Measurements from ENCODE around the gene TNFRSF21. TPM values are rescaled to one million over a fixed set of nuclear protein-coding genes. Genes with fewer than 3 reads are reported as not detected.

TNFRSF21 gene
- total RNA-seq, 4 donors from 2014 or later, result 1.6 to 5.4 (median 3.1) TPM

GRCh38 chr6:47300417-47300816 is 9.3 kb downstream of the TNFRSF21 start:
- WGBS, 2 donors, result 82 to 90% methylated on average over 5 of the region's 5 CpGs
- intact Hi-C loops (cut with DNase I; ENCODE audit: low total_unique reads), result no loop called here
- DNase-seq (ENCODE audit: low spot score in 2 of 2), result no peak
- TF ChIP-seq POLR2A (IDR thresholded peaks at IDR 0.05), result no peak
- no peak for TF ChIP-seq CTCF (IDR thresholded peaks at IDR 0.05)
- H3K4me3 ChIP-seq (ENCODE audit: low read depth, poor library complexity, severe bottlenecking), result no peak overlapping the region

- TF ChIP-seq CTCF (IDR thresholded peaks at IDR 0.05) (no peak), POLR2A (IDR thresholded peaks at IDR 0.05) (no peak)
- intact Hi-C loops (cut with DNase I; ENCODE audit: low total_unique reads), result no loop called here
- DNase-seq (ENCODE audit: low spot score in 2 of 2), result no peak
- WGBS, 2 donors, result 81 to 85% methylated on average over 4 of the region's 4 CpGs
- H3K4me3 ChIP-seq (ENCODE audit: low read depth, poor library complexity, severe bottlenecking), result no peak overlapping the region
Observed at GRCh38 chr6:47299965-47300364, 9.7 kb downstream of the TNFRSF21 start.

- TF ChIP-seq POLR2A (IDR thresholded peaks at IDR 0.05), result no peak
- TF ChIP-seq CTCF (IDR thresholded peaks at IDR 0.05), result no peak
- no peak overlapping the region for H3K4me3 ChIP-seq (ENCODE audit: low read depth, poor library complexity, severe bottlenecking)
- intact Hi-C loops (cut with DNase I; ENCODE audit: low total_unique reads), result no loop called here
- DNase-seq (ENCODE audit: low spot score in 2 of 2), result no peak
Observed at GRCh38 chr6:47298475-47298874, 11.2 kb downstream of the TNFRSF21 start.

- WGBS, 2 donors, result 88 to 89% methylated on average over 4 of the region's 4 CpGs
- intact Hi-C loops (cut with DNase I; ENCODE audit: low total_unique reads), result no loop called here
Observed at GRCh38 chr6:47294990-47295389, 14.7 kb downstream of the TNFRSF21 start.

GRCh38 chr6:47292944-47293343 is 16.8 kb downstream of the TNFRSF21 start:
- no peak for DNase-seq (ENCODE audit: low spot score in 2 of 2)
- intact Hi-C loops (cut with DNase I; ENCODE audit: low total_unique reads), result no loop called here
- no peak for TF ChIP-seq CTCF (IDR thresholded peaks at IDR 0.05)
- no peak for TF ChIP-seq POLR2A (IDR thresholded peaks at IDR 0.05)
- 78 to 80% methylated on average over 2 of the region's 2 CpGs for WGBS, 2 donors
- no peak overlapping the region for H3K4me3 ChIP-seq (ENCODE audit: low read depth, poor library complexity, severe bottlenecking)

More at GRCh38 chr6:47294990-47295389, 14.7 kb downstream of the TNFRSF21 start:
- TF ChIP-seq CTCF (IDR thresholded peaks at IDR 0.05) (no peak), POLR2A (IDR thresholded peaks at IDR 0.05) (no peak)
- DNase-seq (ENCODE audit: low spot score in 2 of 2), result no peak
- H3K4me3 ChIP-seq (ENCODE audit: low read depth, poor library complexity, severe bottlenecking), result no peak overlapping the region

GRCh38 chr6:47292027-47292426 is 17.7 kb downstream of the TNFRSF21 start:
- WGBS, 2 donors, result 90 to 97% methylated on average over 4 of the region's 4 CpGs
- H3K4me3 ChIP-seq (ENCODE audit: low read depth, poor library complexity, severe bottlenecking), result no peak overlapping the region
- DNase-seq (ENCODE audit: low spot score in 2 of 2), result no peak
- intact Hi-C loops (cut with DNase I; ENCODE audit: low total_unique reads), result no loop called here
- TF ChIP-seq POLR2A (IDR thresholded peaks at IDR 0.05) (no peak), CTCF (IDR thresholded peaks at IDR 0.05) (no peak)

All from lower leg skin (tissue), 4 donors.